GM23338 (cell line): ENCODE results near the gene HOXA10.
A peak's percentile ranks its signal among the peaks of the same experiment; 100 is the strongest.

Experiments
- CREB1 ChIP-seq: fragments of 250-450 bp; sonication (Bioruptor Pico); IDR thresholded peaks from 2 replicates; pipeline ENCODE4 v1.5.0; 2020; ENCODE audit warnings: low read depth, mild to moderate bottlenecking, moderate library complexity
- EZH2 ChIP-seq: fragments of 200-600 bp; sonication (generic); IDR thresholded peaks from one replicate; pipeline ENCODE4 v1.8.0; 2017; ENCODE audit warnings: antibody characterized with exemption, mild to moderate bottlenecking, low read depth; ENCODE audit not compliant: unreplicated experiment
- EZH2phosphoT487 ChIP-seq: fragments of 200-600 bp; sonication (generic); IDR thresholded peaks from one replicate; pipeline ENCODE4 v1.8.1; 2018; ENCODE audit warnings: antibody characterized with exemption; ENCODE audit not compliant: unreplicated experiment
- POLR2AphosphoS5 ChIP-seq: IDR thresholded peaks from 2 replicates; pipeline ENCODE4 v1.6.1; 2016; ENCODE audit warnings: antibody characterized with exemption, low read depth
- ZNF114 ChIP-seq: fragments of 250-450 bp; sonication (Bioruptor Pico); IDR thresholded peaks from 2 replicates; pipeline ENCODE4 v1.5.0; 2020; ENCODE audit warnings: mild to moderate bottlenecking, moderate library complexity
- ZNF331 ChIP-seq: fragments of 250-450 bp; sonication (Bioruptor Pico); IDR thresholded peaks from 2 replicates; pipeline ENCODE4 v1.5.0; 2020; ENCODE audit warnings: low read depth, mild to moderate bottlenecking, moderate library complexity
- TF ChIP-seq, protein P1 (sequence below), 2 experiments: fragments of 200-600 bp in 1 of 2; sonication (generic) in 1 of 2; conservative IDR thresholded peaks; 2 replicates each; pipeline versions ENCODE4 v1.5.1 to v1.6.1; 2016 to 2017; ENCODE audit warnings: antibody characterized with exemption in 2 of 2, low read depth in 2 of 2, mild to moderate bottlenecking in 2 of 2, moderate library complexity in 1 of 2
- TF ChIP-seq, protein P2 (sequence below): IDR thresholded peaks from one replicate; pipeline ENCODE4 v1.6.1; 2018; ENCODE audit warnings: antibody characterized with exemption; ENCODE audit not compliant: unreplicated experiment
- TF ChIP-seq, protein P3 (sequence below): IDR thresholded peaks from 2 replicates; pipeline ENCODE4 v1.6.1; 2016; ENCODE audit warnings: antibody characterized with exemption

DNA sequence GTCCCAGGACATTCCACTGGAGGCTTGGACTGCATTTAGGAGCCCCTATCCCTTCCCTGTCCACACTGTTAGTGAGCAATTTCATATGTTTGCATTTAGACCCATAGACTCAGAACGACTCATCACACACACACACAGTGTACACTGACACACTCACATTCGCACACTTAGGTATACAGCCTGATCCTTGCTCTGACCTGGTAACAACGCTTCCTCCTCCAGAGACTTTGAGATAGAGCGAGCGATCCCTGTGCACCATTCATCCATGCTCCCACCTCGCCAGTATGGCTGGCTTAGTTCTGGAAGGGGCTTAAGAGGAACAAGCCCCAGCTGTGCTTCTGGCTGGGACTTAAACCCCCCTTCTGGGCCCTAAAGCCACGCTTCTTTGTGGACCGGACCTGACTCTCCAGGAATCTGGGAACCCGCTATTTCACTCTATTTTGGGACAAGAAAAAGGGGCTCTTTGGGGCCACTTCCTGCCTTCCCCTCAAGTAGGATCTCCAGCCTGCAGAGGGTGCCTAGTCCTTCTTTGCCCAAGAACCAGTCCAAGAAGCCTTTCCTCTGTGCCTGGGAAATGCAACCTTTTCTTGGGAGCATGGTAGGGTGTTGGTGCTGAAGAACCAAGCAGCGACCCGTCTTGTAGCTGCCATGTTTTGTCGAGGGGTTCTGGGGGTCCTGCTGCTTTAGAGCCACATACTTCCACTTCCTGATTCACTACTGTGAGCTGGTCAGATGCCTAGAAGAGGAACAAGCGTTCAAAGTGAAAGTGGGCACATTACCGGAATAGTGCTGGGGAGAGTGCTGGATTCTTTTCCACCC lies 26.9 kb upstream of the HOXA10 start:
- TF ChIP-seq, protein P1, sequence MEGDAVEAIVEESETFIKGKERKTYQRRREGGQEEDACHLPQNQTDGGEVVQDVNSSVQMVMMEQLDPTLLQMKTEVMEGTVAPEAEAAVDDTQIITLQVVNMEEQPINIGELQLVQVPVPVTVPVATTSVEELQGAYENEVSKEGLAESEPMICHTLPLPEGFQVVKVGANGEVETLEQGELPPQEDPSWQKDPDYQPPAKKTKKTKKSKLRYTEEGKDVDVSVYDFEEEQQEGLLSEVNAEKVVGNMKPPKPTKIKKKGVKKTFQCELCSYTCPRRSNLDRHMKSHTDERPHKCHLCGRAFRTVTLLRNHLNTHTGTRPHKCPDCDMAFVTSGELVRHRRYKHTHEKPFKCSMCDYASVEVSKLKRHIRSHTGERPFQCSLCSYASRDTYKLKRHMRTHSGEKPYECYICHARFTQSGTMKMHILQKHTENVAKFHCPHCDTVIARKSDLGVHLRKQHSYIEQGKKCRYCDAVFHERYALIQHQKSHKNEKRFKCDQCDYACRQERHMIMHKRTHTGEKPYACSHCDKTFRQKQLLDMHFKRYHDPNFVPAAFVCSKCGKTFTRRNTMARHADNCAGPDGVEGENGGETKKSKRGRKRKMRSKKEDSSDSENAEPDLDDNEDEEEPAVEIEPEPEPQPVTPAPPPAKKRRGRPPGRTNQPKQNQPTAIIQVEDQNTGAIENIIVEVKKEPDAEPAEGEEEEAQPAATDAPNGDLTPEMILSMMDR (conservative IDR thresholded peaks at IDR 0.05; ENCODE audit: low read depth in 2 of 2): no peak
- TF ChIP-seq POLR2AphosphoS5 (no peak), EZH2phosphoT487 (no peak), EZH2 (peak; percentile 96), ZNF114 (CRISPR knock-in tag) (no peak), ZNF331 (CRISPR knock-in tag) (no peak), CREB1 (CRISPR knock-in tag) (no peak)
- TF ChIP-seq, protein P2, sequence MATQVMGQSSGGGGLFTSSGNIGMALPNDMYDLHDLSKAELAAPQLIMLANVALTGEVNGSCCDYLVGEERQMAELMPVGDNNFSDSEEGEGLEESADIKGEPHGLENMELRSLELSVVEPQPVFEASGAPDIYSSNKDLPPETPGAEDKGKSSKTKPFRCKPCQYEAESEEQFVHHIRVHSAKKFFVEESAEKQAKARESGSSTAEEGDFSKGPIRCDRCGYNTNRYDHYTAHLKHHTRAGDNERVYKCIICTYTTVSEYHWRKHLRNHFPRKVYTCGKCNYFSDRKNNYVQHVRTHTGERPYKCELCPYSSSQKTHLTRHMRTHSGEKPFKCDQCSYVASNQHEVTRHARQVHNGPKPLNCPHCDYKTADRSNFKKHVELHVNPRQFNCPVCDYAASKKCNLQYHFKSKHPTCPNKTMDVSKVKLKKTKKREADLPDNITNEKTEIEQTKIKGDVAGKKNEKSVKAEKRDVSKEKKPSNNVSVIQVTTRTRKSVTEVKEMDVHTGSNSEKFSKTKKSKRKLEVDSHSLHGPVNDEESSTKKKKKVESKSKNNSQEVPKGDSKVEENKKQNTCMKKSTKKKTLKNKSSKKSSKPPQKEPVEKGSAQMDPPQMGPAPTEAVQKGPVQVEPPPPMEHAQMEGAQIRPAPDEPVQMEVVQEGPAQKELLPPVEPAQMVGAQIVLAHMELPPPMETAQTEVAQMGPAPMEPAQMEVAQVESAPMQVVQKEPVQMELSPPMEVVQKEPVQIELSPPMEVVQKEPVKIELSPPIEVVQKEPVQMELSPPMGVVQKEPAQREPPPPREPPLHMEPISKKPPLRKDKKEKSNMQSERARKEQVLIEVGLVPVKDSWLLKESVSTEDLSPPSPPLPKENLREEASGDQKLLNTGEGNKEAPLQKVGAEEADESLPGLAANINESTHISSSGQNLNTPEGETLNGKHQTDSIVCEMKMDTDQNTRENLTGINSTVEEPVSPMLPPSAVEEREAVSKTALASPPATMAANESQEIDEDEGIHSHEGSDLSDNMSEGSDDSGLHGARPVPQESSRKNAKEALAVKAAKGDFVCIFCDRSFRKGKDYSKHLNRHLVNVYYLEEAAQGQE: no peak
- TF ChIP-seq, protein P3, sequence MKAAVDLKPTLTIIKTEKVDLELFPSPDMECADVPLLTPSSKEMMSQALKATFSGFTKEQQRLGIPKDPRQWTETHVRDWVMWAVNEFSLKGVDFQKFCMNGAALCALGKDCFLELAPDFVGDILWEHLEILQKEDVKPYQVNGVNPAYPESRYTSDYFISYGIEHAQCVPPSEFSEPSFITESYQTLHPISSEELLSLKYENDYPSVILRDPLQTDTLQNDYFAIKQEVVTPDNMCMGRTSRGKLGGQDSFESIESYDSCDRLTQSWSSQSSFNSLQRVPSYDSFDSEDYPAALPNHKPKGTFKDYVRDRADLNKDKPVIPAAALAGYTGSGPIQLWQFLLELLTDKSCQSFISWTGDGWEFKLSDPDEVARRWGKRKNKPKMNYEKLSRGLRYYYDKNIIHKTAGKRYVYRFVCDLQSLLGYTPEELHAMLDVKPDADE: no peak
